HG03097 (cell line): ENCODE results near the gene INTS1.
A peak's percentile ranks its signal among the peaks of the same experiment; 100 is the strongest.

Experiments used
- ATAC-seq: cut with Tn5 transposase; IDR thresholded peaks from one replicate; pipeline ENCODE4 v1.9.1; 2021; ENCODE audit not compliant: unreplicated experiment, low FRiP score

The INTS1 gene, protein sequence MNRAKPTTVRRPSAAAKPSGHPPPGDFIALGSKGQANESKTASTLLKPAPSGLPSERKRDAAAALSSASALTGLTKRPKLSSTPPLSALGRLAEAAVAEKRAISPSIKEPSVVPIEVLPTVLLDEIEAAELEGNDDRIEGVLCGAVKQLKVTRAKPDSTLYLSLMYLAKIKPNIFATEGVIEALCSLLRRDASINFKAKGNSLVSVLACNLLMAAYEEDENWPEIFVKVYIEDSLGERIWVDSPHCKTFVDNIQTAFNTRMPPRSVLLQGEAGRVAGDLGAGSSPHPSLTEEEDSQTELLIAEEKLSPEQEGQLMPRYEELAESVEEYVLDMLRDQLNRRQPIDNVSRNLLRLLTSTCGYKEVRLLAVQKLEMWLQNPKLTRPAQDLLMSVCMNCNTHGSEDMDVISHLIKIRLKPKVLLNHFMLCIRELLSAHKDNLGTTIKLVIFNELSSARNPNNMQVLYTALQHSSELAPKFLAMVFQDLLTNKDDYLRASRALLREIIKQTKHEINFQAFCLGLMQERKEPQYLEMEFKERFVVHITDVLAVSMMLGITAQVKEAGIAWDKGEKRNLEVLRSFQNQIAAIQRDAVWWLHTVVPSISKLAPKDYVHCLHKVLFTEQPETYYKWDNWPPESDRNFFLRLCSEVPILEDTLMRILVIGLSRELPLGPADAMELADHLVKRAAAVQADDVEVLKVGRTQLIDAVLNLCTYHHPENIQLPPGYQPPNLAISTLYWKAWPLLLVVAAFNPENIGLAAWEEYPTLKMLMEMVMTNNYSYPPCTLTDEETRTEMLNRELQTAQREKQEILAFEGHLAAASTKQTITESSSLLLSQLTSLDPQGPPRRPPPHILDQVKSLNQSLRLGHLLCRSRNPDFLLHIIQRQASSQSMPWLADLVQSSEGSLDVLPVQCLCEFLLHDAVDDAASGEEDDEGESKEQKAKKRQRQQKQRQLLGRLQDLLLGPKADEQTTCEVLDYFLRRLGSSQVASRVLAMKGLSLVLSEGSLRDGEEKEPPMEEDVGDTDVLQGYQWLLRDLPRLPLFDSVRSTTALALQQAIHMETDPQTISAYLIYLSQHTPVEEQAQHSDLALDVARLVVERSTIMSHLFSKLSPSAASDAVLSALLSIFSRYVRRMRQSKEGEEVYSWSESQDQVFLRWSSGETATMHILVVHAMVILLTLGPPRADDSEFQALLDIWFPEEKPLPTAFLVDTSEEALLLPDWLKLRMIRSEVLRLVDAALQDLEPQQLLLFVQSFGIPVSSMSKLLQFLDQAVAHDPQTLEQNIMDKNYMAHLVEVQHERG (N-terminal part only)

GRCh38 chr7:1503816-1504775 lies at the start of gene INTS1:
INTS1 (minus strand) TSS chr7:1504389; CDS start chr7:1503960, 429 bp downstream.
- peak; percentile 72 for ATAC-seq

DNA sequence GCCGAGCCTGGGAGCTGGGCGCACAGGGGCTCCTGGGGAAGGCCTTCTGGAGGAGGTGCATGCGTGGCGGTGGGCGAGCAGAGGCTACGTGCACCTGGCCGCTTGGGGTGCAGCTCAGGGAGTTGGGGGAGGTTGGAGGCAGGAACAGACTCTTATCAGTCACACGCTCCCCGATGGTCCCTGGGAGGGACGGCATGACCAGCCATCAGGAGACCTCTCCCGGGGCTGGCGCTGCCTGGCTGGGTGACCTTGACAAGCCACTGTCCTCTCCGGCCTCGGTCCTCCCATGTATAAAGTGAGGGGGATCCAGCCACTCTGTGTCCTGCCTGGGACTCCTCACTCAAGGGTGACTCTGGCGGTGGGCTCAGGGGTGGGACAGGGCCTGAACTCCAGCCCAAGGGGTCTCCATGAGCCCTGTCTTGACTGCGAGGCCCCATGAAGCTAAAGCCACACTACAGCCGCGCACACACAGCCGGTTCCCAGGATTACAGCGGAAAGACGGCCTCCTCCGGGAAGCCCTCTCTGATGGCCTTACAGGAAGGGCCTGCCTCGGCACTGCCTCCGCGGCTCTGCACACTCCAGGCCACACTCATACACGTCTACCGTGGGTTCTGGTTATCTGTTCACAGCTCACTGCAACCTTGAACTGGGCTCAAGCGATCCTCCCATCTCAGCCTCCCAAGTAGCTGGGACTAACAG lies 49.5 kb upstream of the INTS1 start:
- no peak for ATAC-seq

GRCh38 chr7:1552200-1552599 lies 48.0 kb upstream of the INTS1 start:
- ATAC-seq, result no peak

DNA sequence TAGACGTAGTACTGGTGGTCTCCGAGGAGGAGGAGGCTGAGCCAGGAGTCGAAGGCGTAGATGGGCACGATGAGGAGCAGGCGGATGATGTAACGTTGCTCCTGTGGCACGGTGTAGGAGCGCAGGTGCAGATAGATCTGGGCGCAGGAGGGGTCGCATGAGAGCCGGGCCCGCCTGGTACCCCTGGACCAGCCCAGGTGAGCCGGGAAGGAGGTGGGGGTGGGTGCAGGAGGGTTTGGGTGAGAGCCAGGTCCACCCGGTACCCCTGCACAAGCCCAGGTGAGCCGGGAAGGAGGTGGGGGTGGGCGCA lies 46.6 kb upstream of the INTS1 start:
- ATAC-seq, result no peak

DNA sequence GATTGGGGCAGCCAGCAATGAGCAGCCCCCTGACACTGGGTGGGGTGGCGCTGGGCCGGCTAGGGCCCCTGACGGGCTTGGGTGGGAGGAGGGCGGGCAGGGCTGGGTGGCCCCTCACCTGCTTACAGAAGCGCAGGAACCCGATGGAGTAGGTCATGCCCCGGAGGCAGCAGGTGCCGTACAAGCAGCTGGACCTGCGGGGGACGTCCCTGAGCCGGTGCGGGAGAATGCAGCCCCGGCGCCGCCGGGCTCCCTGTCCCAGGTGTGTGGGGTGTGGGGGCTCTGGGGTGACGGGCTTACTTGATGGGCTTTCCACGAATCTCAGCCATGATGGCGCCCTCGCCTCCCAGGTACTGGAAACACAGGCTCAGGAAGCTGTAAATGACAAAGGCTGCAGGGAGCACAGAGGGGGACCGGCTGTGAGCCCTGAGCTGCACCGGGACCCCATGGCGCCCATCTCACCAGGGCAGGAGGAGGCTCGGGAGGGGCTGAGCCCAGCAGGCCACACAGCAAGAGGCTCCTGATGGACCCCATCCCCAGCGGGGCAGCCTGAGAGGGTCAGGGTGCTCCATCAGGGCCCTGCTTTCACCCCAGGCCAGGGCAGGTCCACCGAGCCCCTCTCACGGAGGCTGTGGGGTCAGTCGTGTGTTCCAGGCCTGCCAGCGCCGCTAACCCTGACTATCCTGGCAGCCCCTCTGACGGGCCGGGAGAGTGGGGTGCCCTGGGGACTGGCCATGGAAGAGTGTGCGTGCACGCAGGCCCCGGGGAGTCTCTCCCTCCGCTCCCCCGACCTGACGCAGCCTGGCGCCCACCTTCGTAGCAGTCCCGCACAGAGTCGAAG lies 46.0 kb upstream of the INTS1 start:
- no peak for ATAC-seq

DNA sequence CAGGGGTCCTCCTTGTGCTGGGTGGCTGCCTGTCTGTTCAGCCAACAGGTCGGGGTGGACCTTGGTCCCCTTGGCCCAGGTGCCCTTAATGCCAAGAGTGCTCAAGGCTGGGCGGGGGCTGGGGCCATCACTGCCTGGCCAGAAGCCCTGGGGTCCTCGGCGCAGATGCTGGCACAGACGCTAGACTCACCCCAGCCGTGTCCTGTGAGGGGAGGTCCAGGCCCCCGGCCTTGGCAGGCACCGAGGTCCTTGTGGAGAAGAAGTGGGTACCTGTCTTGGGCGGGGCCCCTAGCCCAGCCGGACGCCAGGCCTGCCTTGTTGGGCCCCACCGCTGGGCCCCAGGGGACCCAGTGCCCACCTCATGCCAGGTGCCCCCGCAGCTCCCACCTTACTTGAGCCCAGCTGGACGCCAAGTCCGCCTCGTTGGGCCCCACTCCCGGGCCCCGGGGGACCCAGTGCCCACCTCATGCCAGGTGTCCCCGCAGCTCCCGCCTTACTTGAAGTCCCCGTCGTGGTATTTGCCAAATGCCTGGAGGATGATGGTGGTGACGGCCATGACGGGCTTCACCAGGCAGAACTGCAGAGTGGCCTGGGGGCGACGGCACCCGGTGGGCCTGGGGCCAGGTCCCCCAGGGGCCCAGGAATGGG lies 45.3 kb upstream of the INTS1 start:
- no peak for ATAC-seq

GRCh38 chr7:1548944-1549343 lies 44.8 kb upstream of the INTS1 start:
- no peak for ATAC-seq

DNA sequence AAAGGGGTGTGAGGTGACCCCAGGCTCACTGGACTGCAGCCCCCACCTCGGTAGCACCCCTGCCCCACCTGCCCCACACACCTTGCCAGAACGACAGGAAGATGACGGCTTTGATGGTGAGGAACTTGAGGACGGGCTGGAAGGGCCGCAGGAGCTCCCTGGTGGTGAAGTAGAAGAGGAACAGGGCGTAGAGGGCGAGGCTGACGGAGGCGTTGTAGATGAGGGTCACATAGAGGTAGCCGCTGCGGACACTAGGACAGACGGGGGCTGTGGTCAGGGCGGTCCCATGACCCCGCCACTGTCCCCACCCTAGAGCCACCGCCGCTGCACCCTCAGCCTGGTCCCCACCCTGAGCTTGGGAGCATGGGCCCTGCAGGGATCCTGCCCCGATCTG lies 44.2 kb upstream of the INTS1 start:
- ATAC-seq, result no peak

DNA sequence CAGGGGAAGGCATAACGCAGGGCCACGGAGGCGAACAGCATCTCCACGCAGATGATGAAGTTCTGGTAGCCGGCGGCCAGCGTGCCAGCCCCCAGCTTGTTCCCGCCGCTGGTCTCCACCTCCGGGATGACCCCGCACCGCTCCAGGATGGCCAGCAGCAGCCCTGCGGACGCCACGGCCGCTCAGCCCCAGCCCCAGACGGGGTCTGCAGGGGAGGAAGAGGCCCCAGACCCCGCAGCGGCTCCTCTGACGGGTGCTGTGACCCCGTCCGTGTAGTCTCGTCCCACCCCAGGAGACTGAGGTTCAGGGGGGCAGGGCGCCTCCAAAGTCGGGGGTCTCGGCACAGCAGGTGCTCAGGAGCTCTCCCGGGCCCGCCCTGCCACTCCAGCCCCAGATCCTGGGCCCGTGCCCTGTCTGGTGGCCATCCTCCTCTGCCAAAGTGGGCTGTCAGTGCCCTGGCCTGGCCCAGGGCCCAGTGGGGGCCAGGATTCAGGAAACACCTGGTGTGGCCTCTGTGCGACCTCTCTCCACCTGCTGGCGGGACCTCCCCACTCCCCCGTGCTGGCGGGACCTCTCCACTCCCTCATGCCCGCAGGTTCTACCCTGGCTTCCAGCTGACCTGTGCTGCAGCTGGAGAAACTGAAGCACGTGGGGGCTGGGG lies 43.7 kb upstream of the INTS1 start:
- ATAC-seq, result no peak

DNA sequence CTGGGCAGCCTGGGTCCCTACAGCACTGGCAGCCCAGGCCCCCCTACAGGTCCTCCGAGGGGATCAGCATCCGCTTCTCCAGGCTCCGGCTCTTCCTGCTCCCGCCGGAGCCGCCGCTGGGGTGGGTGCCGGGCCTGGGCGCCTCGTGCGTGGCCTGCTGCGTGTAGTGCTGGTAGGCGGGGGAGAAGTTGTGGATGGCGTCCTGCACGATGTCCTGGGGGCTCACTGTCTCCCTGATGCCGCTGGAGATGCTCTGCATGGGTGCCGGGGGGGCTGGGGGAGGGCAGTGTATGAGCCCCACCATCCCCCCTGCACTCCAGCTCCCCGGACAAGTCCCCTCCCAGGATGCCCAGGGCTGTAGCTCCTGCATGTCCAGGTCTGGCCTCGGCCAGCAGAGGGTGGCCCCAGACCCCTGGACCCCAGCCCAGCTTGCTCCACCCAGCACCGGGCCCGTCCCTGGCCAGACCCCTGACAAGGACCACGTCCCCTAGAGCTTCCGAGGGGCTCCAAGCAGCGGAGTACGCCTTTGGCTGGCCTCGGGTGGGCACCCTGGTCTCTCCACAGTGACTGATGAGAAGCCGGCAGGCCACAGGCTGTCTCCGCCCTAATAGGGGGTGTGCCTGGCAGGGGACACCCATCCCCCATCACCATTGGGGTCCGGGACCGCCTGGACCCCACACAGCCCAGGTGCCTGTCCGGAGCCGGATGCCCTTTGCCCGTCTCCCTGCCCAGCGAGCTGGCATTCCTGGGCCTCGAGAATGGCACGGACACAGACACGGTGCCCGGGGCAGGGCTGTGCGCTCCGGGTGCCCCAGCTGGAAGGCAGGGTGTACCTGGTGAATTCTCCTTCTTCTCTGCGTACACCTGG lies 43.0 kb upstream of the INTS1 start:
- ATAC-seq, result no peak

- no peak for ATAC-seq
Measured at GRCh38 chr7:1546274-1546908, 42.2 kb upstream of the INTS1 start.

DNA sequence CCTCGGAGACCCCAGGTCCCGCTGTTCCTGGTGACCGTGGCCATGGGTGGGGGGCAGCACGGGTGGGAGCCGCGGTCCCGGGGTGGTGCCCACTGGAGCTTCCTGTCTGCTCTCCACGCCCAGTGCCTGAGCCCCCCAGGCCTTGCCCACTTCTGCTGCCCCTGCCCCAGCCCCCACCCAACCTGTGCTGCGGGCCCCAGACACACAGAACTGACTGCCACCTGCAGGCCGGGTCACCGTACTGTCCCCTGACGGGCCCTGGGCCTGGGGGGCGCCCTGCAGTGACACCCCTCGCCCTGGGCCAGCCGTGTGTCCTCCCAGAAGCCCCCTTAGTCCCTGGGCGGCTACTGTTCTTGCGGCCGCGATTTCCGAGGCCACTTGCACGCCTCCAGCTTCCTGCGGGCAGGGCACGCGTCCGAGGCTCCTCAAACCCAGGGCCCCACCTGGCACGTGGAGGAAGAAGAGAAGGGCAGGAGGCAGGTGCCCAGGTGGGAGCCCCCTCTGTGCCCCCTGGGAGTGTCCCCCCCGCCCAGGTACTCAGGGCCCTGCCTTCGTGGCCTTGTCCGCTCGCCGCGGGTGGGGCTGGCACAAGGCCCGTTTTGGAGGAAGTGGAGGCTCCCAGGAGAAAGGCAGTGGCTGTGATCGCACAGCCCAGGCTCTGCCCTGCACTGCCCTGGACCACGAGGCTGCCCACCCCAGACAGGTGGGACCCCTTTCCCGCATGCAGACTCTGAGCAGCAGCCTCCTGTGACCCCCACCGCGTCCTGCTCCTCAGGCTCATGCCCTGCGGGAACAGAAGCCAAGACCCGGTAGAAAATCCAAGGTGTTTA lies 41.4 kb upstream of the INTS1 start:
- ATAC-seq, result no peak

DNA sequence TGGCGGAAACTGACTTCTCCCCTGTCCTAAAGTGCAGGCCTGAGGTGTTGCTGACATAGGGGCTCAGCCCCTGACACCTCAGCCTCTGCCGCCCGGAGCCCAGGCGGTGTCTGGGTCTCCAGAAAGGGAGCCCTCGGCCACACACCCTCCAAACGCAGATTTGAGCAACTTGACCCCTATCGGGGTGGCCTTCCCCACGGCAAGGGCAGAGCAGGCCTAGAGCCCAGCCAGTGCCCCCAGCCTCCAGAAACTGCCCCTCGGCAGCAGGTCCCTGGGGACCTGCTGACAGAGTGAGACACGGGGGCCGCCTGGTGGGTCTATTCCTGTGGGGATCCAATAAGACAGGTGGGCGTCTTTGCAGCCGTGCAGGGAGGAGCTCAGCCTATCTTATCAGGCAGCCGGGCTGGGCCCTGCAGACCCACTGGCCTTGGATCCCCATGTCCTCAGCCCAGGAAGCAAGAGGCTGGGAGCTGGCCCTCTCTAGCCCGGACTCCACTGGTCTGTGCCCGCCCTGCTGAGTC lies 40.8 kb upstream of the INTS1 start:
- no peak for ATAC-seq

GRCh38 chr7:1544178-1544895 lies 40.1 kb upstream of the INTS1 start:
- no peak for ATAC-seq
